ENCODE results near the gene TSPAN9. TPM values are rescaled to one million over a fixed set of nuclear protein-coding genes. Genes with fewer than 3 reads are reported as not detected.
A peak's percentile ranks its signal among the peaks of the same experiment; 100 is the strongest.

The TSPAN9 gene
- total RNA-seq, 1 donor from 2014 or later, result 7.8 TPM

GRCh38 chr12:3207175-3207574 is 130.0 kb downstream of the TSPAN9 start:
- Histone ChIP-seq H2AFZ (replicated peaks) (no peak overlapping the region), H3K79me2 (ENCODE audit: low read depth) (no peaks in the 10 kb centered on the region), H3K27ac (no peak overlapping the region), H3K9ac (no peak overlapping the region), H3F3A (ENCODE audit: low read depth) (peaks cover 18% of the 10 kb centered on the region), H3K4me2 (peak overlapping the region; percentile 63), H3K27me3 (peaks cover 14% of the 10 kb centered on the region), H3K9me3 (ENCODE audit: low read depth) (no peaks in the 10 kb centered on the region), H3K4me1 (peaks cover 34% of the 10 kb centered on the region), H3K4me3 (no peak overlapping the region), H3K36me3 (no peaks in the 10 kb centered on the region), H4K20me1 (ENCODE audit: low read depth) (peaks cover 64% of the 10 kb centered on the region)
- TF ChIP-seq CTCF (IDR thresholded peaks at IDR 0.05) (no peak), EZH2phosphoT487 (IDR thresholded peaks at IDR 0.05) (peak; percentile 35)
- H3K4me1 Mint-ChIP-seq, result peaks cover 51% of the 10 kb centered on the region
- DNase-seq (ENCODE audit: low spot score), result peak; percentile 80
- H3K27me3 Mint-ChIP-seq (ENCODE audit: insufficient read depth, low read depth), result peaks cover 19% of the 10 kb centered on the region
- peak overlapping the region; percentile 66 for H3K27ac Mint-ChIP-seq
- H3K4me3 Mint-ChIP-seq, result peak overlapping the region; percentile 24
- H3K36me3 Mint-ChIP-seq, result no peaks in the 10 kb centered on the region
- no peaks in the 10 kb centered on the region for H3K9me3 Mint-ChIP-seq

- Histone ChIP-seq H3K36me3 (no peaks in the 10 kb centered on the region), H3K9ac (no peak overlapping the region), H4K20me1 (ENCODE audit: low read depth) (peaks cover 57% of the 10 kb centered on the region), H2AFZ (replicated peaks) (no peak overlapping the region), H3F3A (ENCODE audit: low read depth) (peaks cover 17% of the 10 kb centered on the region), H3K9me3 (ENCODE audit: low read depth) (no peaks in the 10 kb centered on the region), H3K27ac (no peak overlapping the region), H3K27me3 (peaks cover 8% of the 10 kb centered on the region), H3K4me3 (no peak overlapping the region), H3K79me2 (ENCODE audit: low read depth) (no peaks in the 10 kb centered on the region), H3K4me2 (no peak overlapping the region), H3K4me1 (peaks cover 30% of the 10 kb centered on the region)
- H3K36me3 Mint-ChIP-seq, result no peaks in the 10 kb centered on the region
- peaks cover 51% of the 10 kb centered on the region for H3K4me1 Mint-ChIP-seq
- peak; percentile 57 for DNase-seq (ENCODE audit: low spot score)
- H3K4me3 Mint-ChIP-seq, result peak overlapping the region; percentile 62
- TF ChIP-seq CTCF (IDR thresholded peaks at IDR 0.05) (peak; percentile 54), EZH2phosphoT487 (IDR thresholded peaks at IDR 0.05) (no peak)
- H3K9me3 Mint-ChIP-seq, result no peaks in the 10 kb centered on the region
- H3K27ac Mint-ChIP-seq, result no peak overlapping the region
- H3K27me3 Mint-ChIP-seq (ENCODE audit: insufficient read depth, low read depth), result peaks cover 12% of the 10 kb centered on the region
Measured at GRCh38 chr12:3207858-3208257, 130.7 kb downstream of the TSPAN9 start.

GRCh38 chr12:3213188-3213587 is 136.0 kb downstream of the TSPAN9 start:
- Mint-ChIP-seq H3K4me1 (peaks cover 47% of the 10 kb centered on the region), H3K4me3 (no peak overlapping the region), H3K36me3 (no peaks in the 10 kb centered on the region), H3K27ac (no peak overlapping the region), H3K9me3 (no peaks in the 10 kb centered on the region), H3K27me3 (ENCODE audit: insufficient read depth, low read depth) (peaks cover 7% of the 10 kb centered on the region)
- no peaks in the 10 kb centered on the region for H3K9me3 ChIP-seq (ENCODE audit: low read depth)
- no peaks in the 10 kb centered on the region for H3K27me3 ChIP-seq
- H2AFZ ChIP-seq (replicated peaks), result no peak overlapping the region
- peak; percentile 42 for DNase-seq (ENCODE audit: low spot score)
- H3K36me3 ChIP-seq, result no peaks in the 10 kb centered on the region
- peaks cover 20% of the 10 kb centered on the region for H3F3A ChIP-seq (ENCODE audit: low read depth)
- H3K9ac ChIP-seq, result no peak overlapping the region
- H3K27ac ChIP-seq, result no peak overlapping the region
- no peaks in the 10 kb centered on the region for H3K79me2 ChIP-seq (ENCODE audit: low read depth)
- peak overlapping the region; percentile 74 for H3K4me2 ChIP-seq
- no peak for TF ChIP-seq CTCF (IDR thresholded peaks at IDR 0.05)
- no peak for TF ChIP-seq EZH2 (IDR thresholded peaks at IDR 0.05)
- no peak for TF ChIP-seq EZH2phosphoT487 (IDR thresholded peaks at IDR 0.05)
- H3K4me3 ChIP-seq, result no peak overlapping the region
- H3K4me1 ChIP-seq, result peaks cover 30% of the 10 kb centered on the region
- peaks cover 13% of the 10 kb centered on the region for H4K20me1 ChIP-seq (ENCODE audit: low read depth)
